Thyroid gland (tissue), 4 donors: ENCODE measurements around the gene STYX.
A peak's percentile ranks its signal among the peaks of the same experiment; 100 is the strongest.

Source experiments
- POLR2A ChIP-seq, 2 donors: fragments of 450-650 bp; IDR thresholded peaks; one replicate each; pipeline ENCODE4 v1.6.1; 2017; ENCODE audit warnings: antibody characterized with exemption in 2 of 2, mild to moderate bottlenecking in 2 of 2, moderate library complexity in 1 of 2
- TF ChIP-seq, protein P1 (sequence below), 6 experiments: fragments of 200-600 bp in 3 of 6; fragments of 450-650 bp in 3 of 6; sonication (generic) in 3 of 6; IDR thresholded peaks; one replicate each; pipeline ENCODE4 v1.5.1; 2016 to 2019; ENCODE audit warnings: antibody characterized with exemption in 6 of 6, mild to moderate bottlenecking in 2 of 6, inconsistent platforms in 1 of 6, moderate library complexity in 1 of 6

DNA sequence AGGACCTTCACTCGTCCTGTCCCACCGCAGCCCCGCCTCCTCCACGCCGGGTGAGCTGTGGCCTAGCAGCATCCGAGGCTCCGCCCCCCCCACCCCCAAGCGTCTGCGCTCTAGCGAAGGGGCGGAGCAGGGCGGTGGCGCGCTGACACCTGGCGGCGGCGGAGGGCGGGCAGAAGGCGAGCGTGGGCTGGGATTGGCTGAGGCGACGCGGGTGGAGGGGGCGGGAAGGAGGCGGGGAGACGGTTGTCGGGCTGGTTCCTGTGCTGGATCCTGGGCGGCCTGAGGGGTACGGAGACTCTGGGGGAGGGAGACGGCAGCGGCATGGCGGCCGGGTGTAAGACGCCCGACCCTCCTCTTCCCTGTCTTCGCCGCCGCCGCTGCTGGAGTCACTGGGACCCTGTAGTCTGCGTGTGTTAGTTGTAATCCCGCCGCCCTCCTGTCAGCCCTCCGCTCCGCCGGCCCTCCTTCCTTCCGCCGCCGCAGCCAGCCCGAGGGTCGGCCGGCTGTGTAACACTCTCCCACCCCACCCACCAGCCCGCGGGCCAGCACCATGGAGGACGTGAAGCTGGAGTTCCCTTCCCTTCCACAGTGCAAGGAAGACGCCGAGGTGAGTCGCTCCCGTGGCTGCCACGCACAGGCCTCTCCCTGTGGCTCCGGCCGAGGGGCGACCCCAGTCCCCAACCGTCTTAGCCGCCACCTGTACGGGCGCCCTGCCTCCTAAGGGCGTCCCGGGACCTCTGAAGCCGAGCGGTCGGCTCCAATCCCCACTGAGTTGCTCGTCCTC is at the start of gene STYX:
- TF ChIP-seq, protein P1, sequence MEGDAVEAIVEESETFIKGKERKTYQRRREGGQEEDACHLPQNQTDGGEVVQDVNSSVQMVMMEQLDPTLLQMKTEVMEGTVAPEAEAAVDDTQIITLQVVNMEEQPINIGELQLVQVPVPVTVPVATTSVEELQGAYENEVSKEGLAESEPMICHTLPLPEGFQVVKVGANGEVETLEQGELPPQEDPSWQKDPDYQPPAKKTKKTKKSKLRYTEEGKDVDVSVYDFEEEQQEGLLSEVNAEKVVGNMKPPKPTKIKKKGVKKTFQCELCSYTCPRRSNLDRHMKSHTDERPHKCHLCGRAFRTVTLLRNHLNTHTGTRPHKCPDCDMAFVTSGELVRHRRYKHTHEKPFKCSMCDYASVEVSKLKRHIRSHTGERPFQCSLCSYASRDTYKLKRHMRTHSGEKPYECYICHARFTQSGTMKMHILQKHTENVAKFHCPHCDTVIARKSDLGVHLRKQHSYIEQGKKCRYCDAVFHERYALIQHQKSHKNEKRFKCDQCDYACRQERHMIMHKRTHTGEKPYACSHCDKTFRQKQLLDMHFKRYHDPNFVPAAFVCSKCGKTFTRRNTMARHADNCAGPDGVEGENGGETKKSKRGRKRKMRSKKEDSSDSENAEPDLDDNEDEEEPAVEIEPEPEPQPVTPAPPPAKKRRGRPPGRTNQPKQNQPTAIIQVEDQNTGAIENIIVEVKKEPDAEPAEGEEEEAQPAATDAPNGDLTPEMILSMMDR (IDR thresholded peaks at IDR 0.05): peak in 2 of 6 experiments; percentile 6 to 7
- TF ChIP-seq POLR2A (IDR thresholded peaks at IDR 0.05): peak in 1 of 2 donors; percentile 94
